ENCODE measurements around the gene FANCM.

FANCM gene

GRCh38 chr14:45242706-45243105, 107.0 kb downstream of the FANCM start:
- DNase-seq (ENCODE audit: low read depth, low spot score): no peak

DNA sequence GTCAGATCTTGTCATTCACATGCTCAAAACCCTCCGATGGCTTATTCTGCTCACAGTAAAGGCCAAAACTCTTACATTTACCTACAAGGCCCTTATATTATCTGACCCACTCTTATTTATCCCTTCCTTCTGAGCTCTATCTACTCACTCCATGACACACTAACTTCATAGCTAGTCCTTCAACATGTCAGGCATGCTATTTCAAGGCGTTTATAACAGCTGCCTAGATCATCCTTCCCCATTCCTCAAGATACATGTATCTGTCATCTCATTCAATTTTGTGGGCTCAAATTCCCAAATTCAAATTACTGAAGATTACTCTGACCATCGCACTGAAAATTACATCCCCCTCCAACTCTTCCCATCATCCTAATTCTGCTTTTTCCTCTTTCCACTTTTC, 110.4 kb downstream of the FANCM start:
- no peak for DNase-seq (ENCODE audit: low read depth, low spot score)

DNA sequence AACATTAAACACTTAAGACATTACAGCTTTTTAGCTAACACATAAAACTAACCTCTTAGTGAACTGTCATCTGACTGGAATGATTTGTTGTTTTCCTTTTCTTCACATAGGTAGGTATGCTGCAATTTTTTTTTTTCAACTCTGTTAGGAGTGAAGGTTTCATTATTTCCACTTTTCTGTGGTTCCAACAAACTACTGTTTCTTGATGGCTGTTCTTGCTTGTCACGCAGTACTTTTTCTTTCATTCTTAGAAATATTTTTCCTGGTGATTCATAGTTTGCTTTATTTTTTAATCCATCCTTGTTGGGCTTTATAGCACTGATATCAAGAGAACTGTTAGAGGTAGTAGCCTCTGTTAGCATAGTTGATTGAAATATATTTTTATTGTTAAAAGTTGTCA, 111.0 kb downstream of the FANCM start:
- DNase-seq (ENCODE audit: low read depth, low spot score): no peak

DNA sequence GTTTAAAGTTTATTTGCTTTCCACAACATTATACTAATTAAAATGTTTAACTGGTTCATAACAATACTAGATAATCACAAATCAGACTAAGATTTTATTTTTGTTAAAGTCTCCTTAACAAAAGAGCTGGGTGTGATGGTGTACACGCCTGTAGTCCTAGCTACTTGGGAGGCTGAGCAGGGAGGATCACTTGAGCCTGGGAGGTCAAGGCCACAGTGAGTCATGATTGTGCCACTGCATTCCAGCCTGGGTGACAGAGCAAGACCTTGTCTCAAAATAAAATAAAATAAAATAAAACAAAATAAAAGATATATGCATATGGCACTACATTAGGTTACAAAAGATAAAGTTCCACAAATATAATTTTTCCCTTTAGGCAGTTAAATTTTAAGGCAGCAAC, 111.7 kb downstream of the FANCM start:
- no peak for DNase-seq (ENCODE audit: low read depth, low spot score)

GRCh38 chr14:45249856-45250575, 114.3 kb downstream of the FANCM start:
- no peak for DNase-seq (ENCODE audit: low read depth, low spot score)

All from activated CD4-positive, CD25-positive, alpha-beta regulatory T cell treated with anti-CD3 and anti-CD28 coated beads, Interleukin-2, amount 50 U/mL, for 16 hours (primary cell).